ENCODE results near the gene SYT2.

DNA sequence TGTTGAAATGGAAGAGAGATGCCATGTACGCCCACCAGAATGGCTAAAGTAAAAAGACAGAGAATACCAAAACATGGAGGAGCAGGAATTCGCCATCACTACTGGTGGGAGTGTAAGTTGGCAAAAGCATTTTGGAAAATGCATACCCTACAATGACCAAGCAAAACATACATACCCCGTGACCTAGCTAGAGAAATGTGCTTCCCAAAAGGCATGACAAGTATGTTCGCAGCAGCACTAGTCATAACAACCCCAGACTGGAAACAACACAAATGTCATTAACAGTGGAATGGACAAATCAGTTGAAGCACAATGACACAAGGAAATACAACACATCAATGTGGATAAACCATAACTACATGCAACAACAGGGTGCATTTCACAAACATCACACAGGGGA lies 27.2 kb downstream of the SYT2 start:
- TF ChIP-seq JUND (IDR thresholded peaks at IDR 0.05) (no peak), CTCF (IDR thresholded peaks at IDR 0.05 in 2 of 3, conservative IDR thresholded peaks at IDR 0.05 in 1 of 3; ENCODE audit: borderline replicate concordance in 1 of 3, insufficient read depth in 1 of 3, low read depth in 2 of 3, low read length in 2 of 3) (no peak)
